Testis (tissue), 3 donors: ENCODE measurements around the gene RHOV. TPM values are rescaled to one million over a fixed set of nuclear protein-coding genes. Genes with fewer than 3 reads are reported as not detected.

ENCODE experiments used
- DNase-seq: peaks from one replicate; pipeline ENCODE4 v3.0.0-alpha.2; 2019
- H3K27ac ChIP-seq, 2 donors: fragments of 200-600 bp; sonication (generic); one replicate each; pipeline ENCODE4 v1.5.1; 2019
- H3K27me3 ChIP-seq: fragments of 200-600 bp; sonication (generic); one replicate; pipeline ENCODE4 v1.5.1; 2019
- H3K36me3 ChIP-seq: fragments of 200-600 bp; sonication (generic); one replicate; pipeline ENCODE4 v1.5.1; 2017; ENCODE audit warnings: low read depth; ENCODE audit errors: missing control alignments
- H3K4me1 ChIP-seq: fragments of 200-600 bp; sonication (generic); one replicate; pipeline ENCODE4 v1.5.1; 2019
- H3K4me3 ChIP-seq, 2 donors: fragments of 200-600 bp; sonication (generic); one replicate each; pipeline ENCODE4 v1.5.1; 2017 to 2019
- H3K9me3 ChIP-seq: fragments of 200-600 bp; sonication (generic); one replicate; pipeline ENCODE4 v1.5.1; 2017
- CTCF ChIP-seq, 3 experiments: fragments of 450-650 bp in 2 of 3; fragments of 200-600 bp in 1 of 3; sonication (generic) in 1 of 3; IDR thresholded peaks; one replicate each; pipeline ENCODE4 v1.5.1; 2016 to 2019; ENCODE audit warnings: antibody characterized with exemption in 3 of 3, mild to moderate bottlenecking in 2 of 3, moderate library complexity in 1 of 3
- POLR2A ChIP-seq: fragments of 450-650 bp; IDR thresholded peaks from one replicate; pipeline ENCODE4 v1.6.1; 2017; ENCODE audit warnings: antibody characterized with exemption, mild to moderate bottlenecking, moderate library complexity
- WGBS, 2 donors: methylation state at CpG; one replicate each; pipeline ENCODE4 v1.1.5; 2018; 5-methylcytosine and 5-hydroxymethylcytosine counted together
- intact Hi-C: fragments of 100-400 bp; cut with DNase I; formaldehyde crosslinking; loops from one replicate; pipeline ENCODE4 v1.15.1; 2023; ENCODE audit warnings: low total_unique reads
- polyA plus RNA-seq: library from polyadenylated mRNA; stranded (reverse); fragments of 350-450 nt; fragmentation: Illumina TruSeq; extraction: RNeasy Lipid Tissue Mini Kit (QIAGEN cat#74804); gene quantifications from one replicate; pipeline ENCODE4 v1.2.3, GENCODE V29; 2014; ENCODE audit warnings: low read depth, low replicate concordance; ENCODE audit not compliant: insufficient read depth
- total RNA-seq, 2 donors: library from RNA; depleted of rRNA; stranded (reverse); fragments of >200 nt; gene quantifications; one replicate each; pipeline ENCODE4 v1.2.3, GENCODE V29; 2016

RHOV gene
- total and polyA plus RNA-seq, 3 donors from 2014 or later, result 0.24 to 0.91 (median 0.50) TPM

- H3K36me3 ChIP-seq, result no peaks in the 10 kb centered on the region
- no peaks in the 10 kb centered on the region for H3K9me3 ChIP-seq
- intact Hi-C loops, result no loop called here
- no peak overlapping the region for H3K27ac ChIP-seq
- no peak for TF ChIP-seq POLR2A
- TF ChIP-seq CTCF (IDR thresholded peaks at IDR 0.05), result no peak
- no peaks in the 10 kb centered on the region for H3K27me3 ChIP-seq
- H3K4me3 ChIP-seq, result no peak overlapping the region
- 58 to 74% methylated on average over 2 of the region's 2 CpGs for WGBS, 2 donors
- DNase-seq, result no peak
- no peaks in the 10 kb centered on the region for H3K4me1 ChIP-seq
Measured at GRCh38 chr15:40877694-40878093, 3.7 kb upstream of the RHOV start.

DNA sequence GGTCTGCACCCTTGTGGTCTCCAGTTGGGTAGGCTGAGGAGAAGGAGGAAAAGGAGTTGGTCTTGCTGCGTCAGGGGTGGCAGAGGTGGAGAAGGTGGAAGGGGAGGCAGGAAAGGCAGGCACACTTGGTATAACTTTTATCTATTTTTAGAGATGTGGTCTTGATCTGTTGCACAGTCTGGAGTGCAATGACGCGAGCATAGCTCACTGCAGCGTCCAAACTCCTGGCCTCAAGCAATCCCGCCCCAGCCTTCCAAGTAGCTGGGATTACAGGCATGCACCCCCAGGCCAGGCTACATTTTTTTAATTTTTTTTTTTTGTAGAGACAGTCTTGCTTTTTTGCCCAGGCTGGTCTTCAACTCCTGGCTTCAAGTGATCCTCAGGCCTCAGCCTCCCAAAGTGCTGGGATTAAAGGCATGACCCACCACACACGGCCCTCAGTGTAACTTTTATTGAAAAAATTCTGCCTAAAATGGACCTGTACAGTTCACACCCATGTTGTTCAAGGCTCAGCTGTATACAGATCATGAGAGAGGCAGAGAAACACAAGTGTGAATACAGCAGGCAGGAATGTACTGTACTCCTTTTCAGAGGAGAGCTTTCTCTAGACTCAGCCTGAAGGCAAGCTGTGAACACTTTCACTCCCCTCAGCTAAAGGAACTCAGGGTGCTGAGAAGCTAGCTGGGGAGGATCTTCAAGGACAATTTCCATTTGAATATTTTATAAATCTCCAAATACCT is 2.1 kb upstream of the RHOV start:
- H3K27ac ChIP-seq, result no peak overlapping the region
- no peak for TF ChIP-seq CTCF (IDR thresholded peaks at IDR 0.05)
- TF ChIP-seq POLR2A, result no peak
- no peak overlapping the region for H3K4me3 ChIP-seq
- no peaks in the 10 kb centered on the region for H3K9me3 ChIP-seq
- no peaks in the 10 kb centered on the region for H3K4me1 ChIP-seq
- DNase-seq, result no peak
- H3K27me3 ChIP-seq, result no peaks in the 10 kb centered on the region
- no peaks in the 10 kb centered on the region for H3K36me3 ChIP-seq
- WGBS, 2 donors, result 94% methylated on average over 6 of the region's 6 CpGs
- intact Hi-C loops, result no loop called here

- no peak for TF ChIP-seq POLR2A
- no peak for TF ChIP-seq CTCF (IDR thresholded peaks at IDR 0.05)
- intact Hi-C loops, result no loop called here
- no peaks in the 10 kb centered on the region for H3K27me3 ChIP-seq
- no peak for DNase-seq
- H3K27ac ChIP-seq, result no peak overlapping the region
- H3K9me3 ChIP-seq, result no peaks in the 10 kb centered on the region
- H3K36me3 ChIP-seq, result no peaks in the 10 kb centered on the region
- H3K4me3 ChIP-seq, result peak overlapping the region; percentile 51 to 55
- H3K4me1 ChIP-seq, result no peaks in the 10 kb centered on the region
- 40 to 62% methylated on average over 18 to 33 of the region's 33 CpGs for WGBS, 2 donors
Measured at GRCh38 chr15:40872791-40873693, 992 bp downstream of the RHOV start.

- Histone ChIP-seq H3K27me3 (no peaks in the 10 kb centered on the region), H3K36me3 (no peaks in the 10 kb centered on the region), H3K27ac (no peak overlapping the region), H3K4me3 (no peak overlapping the region), H3K4me1 (no peaks in the 10 kb centered on the region), H3K9me3 (no peaks in the 10 kb centered on the region)
- DNase-seq, result no peak
- intact Hi-C loops, result no loop called here
- no peak for TF ChIP-seq POLR2A
- no peak for TF ChIP-seq CTCF (IDR thresholded peaks at IDR 0.05)
- 76 to 78% methylated on average over 12 to 13 of the region's 13 CpGs for WGBS, 2 donors
Measured at GRCh38 chr15:40871749-40872617, 2.1 kb downstream of the RHOV start.
